ENCODE measurements around the gene HMG20A.

DNA sequence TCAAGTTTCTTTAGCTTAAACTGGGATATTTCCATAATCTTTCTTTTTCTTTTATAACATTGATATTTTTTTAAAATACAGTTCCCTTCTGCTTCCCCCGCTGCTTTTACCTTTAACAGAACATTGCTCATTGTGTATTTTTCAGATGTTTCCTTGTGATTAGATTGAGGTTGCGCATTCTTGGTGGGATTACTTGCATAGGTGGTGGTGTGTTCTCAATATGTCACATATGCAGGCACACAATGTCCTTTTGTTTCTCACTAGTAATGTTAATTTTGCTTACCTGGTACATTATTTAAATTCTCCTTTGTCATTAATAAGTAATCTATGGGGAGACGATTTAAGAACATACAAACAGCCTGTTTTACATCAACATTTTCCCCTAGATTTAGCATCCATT, 48.2 kb downstream of the HMG20A start:
- TF ChIP-seq, protein P1, sequence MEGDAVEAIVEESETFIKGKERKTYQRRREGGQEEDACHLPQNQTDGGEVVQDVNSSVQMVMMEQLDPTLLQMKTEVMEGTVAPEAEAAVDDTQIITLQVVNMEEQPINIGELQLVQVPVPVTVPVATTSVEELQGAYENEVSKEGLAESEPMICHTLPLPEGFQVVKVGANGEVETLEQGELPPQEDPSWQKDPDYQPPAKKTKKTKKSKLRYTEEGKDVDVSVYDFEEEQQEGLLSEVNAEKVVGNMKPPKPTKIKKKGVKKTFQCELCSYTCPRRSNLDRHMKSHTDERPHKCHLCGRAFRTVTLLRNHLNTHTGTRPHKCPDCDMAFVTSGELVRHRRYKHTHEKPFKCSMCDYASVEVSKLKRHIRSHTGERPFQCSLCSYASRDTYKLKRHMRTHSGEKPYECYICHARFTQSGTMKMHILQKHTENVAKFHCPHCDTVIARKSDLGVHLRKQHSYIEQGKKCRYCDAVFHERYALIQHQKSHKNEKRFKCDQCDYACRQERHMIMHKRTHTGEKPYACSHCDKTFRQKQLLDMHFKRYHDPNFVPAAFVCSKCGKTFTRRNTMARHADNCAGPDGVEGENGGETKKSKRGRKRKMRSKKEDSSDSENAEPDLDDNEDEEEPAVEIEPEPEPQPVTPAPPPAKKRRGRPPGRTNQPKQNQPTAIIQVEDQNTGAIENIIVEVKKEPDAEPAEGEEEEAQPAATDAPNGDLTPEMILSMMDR (IDR thresholded peaks at IDR 0.05), result no peak
- no peak for TF ChIP-seq POLR2AphosphoS5 (IDR thresholded peaks at IDR 0.05)
- no peak for TF ChIP-seq POLR2A (IDR thresholded peaks at IDR 0.05)
